ENCODE measurements around the gene ITIH2.
"Not testable (repeated sequence)": the region's sequence is repeated elsewhere in the genome, so short reads cannot be mapped to it uniquely, and the experiment has no call there.

The ITIH2 gene

DNA sequence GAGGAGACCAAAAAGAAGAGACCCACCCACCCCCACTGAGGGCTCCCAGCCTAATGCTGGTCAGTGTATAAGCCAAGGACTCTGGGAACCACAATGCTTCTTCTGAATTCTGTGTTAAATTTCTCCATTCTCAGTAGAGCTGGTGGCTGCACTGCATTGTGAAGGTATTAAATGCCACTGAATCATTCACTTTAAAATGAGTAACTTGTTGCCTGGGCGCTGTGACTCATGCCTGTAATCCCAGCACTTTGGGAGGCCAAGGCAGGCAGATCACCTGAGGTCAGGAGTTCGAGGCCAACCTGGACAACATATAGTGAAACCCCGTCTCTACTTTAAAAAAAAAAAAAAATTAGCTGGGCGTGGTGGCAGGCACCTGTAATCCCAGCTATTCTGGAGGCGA is 23.0 kb upstream of the ITIH2 start:
- DNase-seq (ENCODE audit: low spot score); H2BK120ac ChIP-seq (ENCODE audit: low read depth, low read length); H3K79me1 ChIP-seq (ENCODE audit: low read depth, low read length); H3K36me3 ChIP-seq (replicated peaks in 1 of 2; ENCODE audit: control insufficient read depth in 2 of 2, insufficient read depth in 2 of 2, low read length in 2 of 2); H3K4me2 ChIP-seq (ENCODE audit: insufficient read depth, low read length, poor library complexity, severe bottlenecking); H3K4ac ChIP-seq (ENCODE audit: low read length); H3K4me1 ChIP-seq (ENCODE audit: control insufficient read depth in 2 of 2, insufficient read depth in 1 of 2, low read depth in 1 of 2, low read length in 2 of 2); H2AK5ac ChIP-seq (ENCODE audit: low read depth, low read length); H2AFZ ChIP-seq (ENCODE audit: low read length); H2BK5ac ChIP-seq (ENCODE audit: low read length); H3K9me3 ChIP-seq (replicated peaks in 1 of 2; ENCODE audit: control insufficient read depth in 2 of 2, insufficient read depth in 1 of 2, low read depth in 1 of 2, low read length in 2 of 2); H3K9ac ChIP-seq (ENCODE audit: low read depth, low read length, poor library complexity); H2BK15ac ChIP-seq (ENCODE audit: low read length); H3K27ac ChIP-seq (replicated peaks; ENCODE audit: low read length); H3K4me3 ChIP-seq (ENCODE audit: low read length in 2 of 2); H3K23ac ChIP-seq (ENCODE audit: low read depth, low read length, poor library complexity); H2BK12ac ChIP-seq (ENCODE audit: low read length); H4K8ac ChIP-seq (ENCODE audit: low read depth, low read length); H3K27me3 ChIP-seq (ENCODE audit: control insufficient read depth in 3 of 3, insufficient read depth in 3 of 3, low read depth in 1 of 3, low read length in 3 of 3); H3K14ac ChIP-seq (ENCODE audit: low read length); H4K91ac ChIP-seq (ENCODE audit: low read depth, low read length, poor library complexity); H3K18ac ChIP-seq (ENCODE audit: low read length): not testable (repeated sequence)
- no CpG with 5 or more reads among the region's 5 CpGs for WGBS, 2 donors (ENCODE audit: extremely low coverage in 2 of 2, insufficient read length in 2 of 2, insufficient replicate concordance in 1 of 2)

- no peak overlapping the region for H2AK5ac ChIP-seq (ENCODE audit: low read depth, low read length)
- H2AFZ ChIP-seq (ENCODE audit: low read length), result no peak overlapping the region
- WGBS, 2 donors (ENCODE audit: extremely low coverage in 2 of 2, insufficient read length in 2 of 2, insufficient replicate concordance in 1 of 2), result no CpG with 5 or more reads among the region's 13 CpGs
- H3K4me2 ChIP-seq (ENCODE audit: insufficient read depth, low read length, poor library complexity, severe bottlenecking), result no peak overlapping the region
- no peak overlapping the region for H3K4ac ChIP-seq (ENCODE audit: low read length)
- no peak overlapping the region for H4K8ac ChIP-seq (ENCODE audit: low read depth, low read length)
- H2BK15ac ChIP-seq (ENCODE audit: low read length), result no peak overlapping the region
- peaks cover 0 to 5% (median 0%) of the 10 kb centered on the region in 3 experiments for H3K27me3 ChIP-seq (ENCODE audit: control insufficient read depth in 3 of 3, insufficient read depth in 3 of 3, low read depth in 1 of 3, low read length in 3 of 3)
- H2BK5ac ChIP-seq (ENCODE audit: low read length), result no peak overlapping the region
- H3K9me3 ChIP-seq (replicated peaks in 1 of 2; ENCODE audit: control insufficient read depth in 2 of 2, insufficient read depth in 1 of 2, low read depth in 1 of 2, low read length in 2 of 2), result peaks cover 0 to 2% of the 10 kb centered on the region in 2 donors
- H3K27ac ChIP-seq (replicated peaks; ENCODE audit: low read length), result no peak overlapping the region
- DNase-seq (ENCODE audit: low spot score), result no peak
- no peak overlapping the region for H2BK12ac ChIP-seq (ENCODE audit: low read length)
- H3K79me1 ChIP-seq (ENCODE audit: low read depth, low read length), result no peaks in the 10 kb centered on the region
- H3K14ac ChIP-seq (ENCODE audit: low read length), result no peak overlapping the region
- H3K4me3 ChIP-seq (ENCODE audit: low read length in 2 of 2), result no peak overlapping the region
- no peaks in the 10 kb centered on the region for H3K36me3 ChIP-seq (replicated peaks in 1 of 2; ENCODE audit: control insufficient read depth in 2 of 2, insufficient read depth in 2 of 2, low read length in 2 of 2)
- H3K4me1 ChIP-seq (ENCODE audit: control insufficient read depth in 2 of 2, insufficient read depth in 1 of 2, low read depth in 1 of 2, low read length in 2 of 2), result no peaks in the 10 kb centered on the region
- H2BK120ac ChIP-seq (ENCODE audit: low read depth, low read length), result no peak overlapping the region
- H4K91ac ChIP-seq (ENCODE audit: low read depth, low read length, poor library complexity), result no peak overlapping the region
- H3K9ac ChIP-seq (ENCODE audit: low read depth, low read length, poor library complexity), result no peak overlapping the region
- no peak overlapping the region for H3K23ac ChIP-seq (ENCODE audit: low read depth, low read length, poor library complexity)
- H3K18ac ChIP-seq (ENCODE audit: low read length), result no peak overlapping the region
Measured at GRCh38 chr10:7686351-7687171, 16.6 kb upstream of the ITIH2 start.

DNA sequence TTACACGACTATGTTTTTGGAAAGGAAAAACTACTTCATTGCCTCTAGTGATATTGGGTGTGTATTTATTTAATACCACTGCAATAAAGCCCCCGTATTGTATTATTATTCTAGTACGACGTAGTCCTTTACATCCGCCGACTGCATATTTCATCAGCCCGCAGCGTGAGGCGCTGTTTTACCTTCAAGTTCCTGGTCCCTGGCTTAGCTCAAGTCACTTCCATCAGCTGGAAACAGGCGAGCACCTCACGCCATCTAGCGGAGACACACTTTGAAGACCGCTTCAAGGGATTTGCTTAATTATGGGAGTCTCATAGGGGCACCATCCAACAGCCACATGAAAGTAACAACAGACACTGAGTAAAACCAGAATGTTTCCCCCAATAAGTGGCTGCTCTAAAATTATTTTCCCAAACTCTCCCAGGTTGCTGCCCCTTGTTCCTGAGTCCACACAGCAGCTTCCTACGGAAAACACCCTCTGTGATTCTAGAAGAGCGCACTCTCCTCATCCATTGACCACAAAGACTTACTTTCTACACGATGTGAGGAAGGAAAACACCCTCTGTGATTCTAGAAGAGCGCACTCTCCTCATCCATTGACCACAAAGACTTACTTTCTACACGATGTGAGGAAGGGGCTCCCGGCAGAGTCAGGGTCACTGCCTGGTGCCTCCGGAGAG is 15.7 kb upstream of the ITIH2 start:
- Histone ChIP-seq H3K27ac (replicated peaks; ENCODE audit: low read length) (no peak overlapping the region), H2AFZ (ENCODE audit: low read length) (no peak overlapping the region), H3K4me3 (ENCODE audit: low read length in 2 of 2) (no peak overlapping the region), H3K36me3 (replicated peaks in 1 of 2; ENCODE audit: control insufficient read depth in 2 of 2, insufficient read depth in 2 of 2, low read length in 2 of 2) (no peaks in the 10 kb centered on the region), H2BK120ac (ENCODE audit: low read depth, low read length) (no peak overlapping the region), H2BK5ac (ENCODE audit: low read length) (no peak overlapping the region), H2BK15ac (ENCODE audit: low read length) (no peak overlapping the region), H3K4me1 (ENCODE audit: control insufficient read depth in 2 of 2, insufficient read depth in 1 of 2, low read depth in 1 of 2, low read length in 2 of 2) (no peaks in the 10 kb centered on the region), H2BK12ac (ENCODE audit: low read length) (no peak overlapping the region), H4K8ac (ENCODE audit: low read depth, low read length) (no peak overlapping the region), H3K18ac (ENCODE audit: low read length) (no peak overlapping the region), H3K27me3 (ENCODE audit: control insufficient read depth in 3 of 3, insufficient read depth in 3 of 3, low read depth in 1 of 3, low read length in 3 of 3) (peaks cover 0 to 5% (median 0%) of the 10 kb centered on the region in 3 experiments), H3K4ac (ENCODE audit: low read length) (no peak overlapping the region), H3K14ac (ENCODE audit: low read length) (no peak overlapping the region), H3K79me1 (ENCODE audit: low read depth, low read length) (no peaks in the 10 kb centered on the region), H3K23ac (ENCODE audit: low read depth, low read length, poor library complexity) (no peak overlapping the region), H3K4me2 (ENCODE audit: insufficient read depth, low read length, poor library complexity, severe bottlenecking) (no peak overlapping the region), H2AK5ac (ENCODE audit: low read depth, low read length) (no peak overlapping the region), H3K9ac (ENCODE audit: low read depth, low read length, poor library complexity) (no peak overlapping the region), H4K91ac (ENCODE audit: low read depth, low read length, poor library complexity) (no peak overlapping the region), H3K9me3 (replicated peaks in 1 of 2; ENCODE audit: control insufficient read depth in 2 of 2, insufficient read depth in 1 of 2, low read depth in 1 of 2, low read length in 2 of 2) (peaks cover 0 to 2% of the 10 kb centered on the region in 2 donors)
- peak; percentile 79 for DNase-seq (ENCODE audit: low spot score)
- no CpG with 5 or more reads among the region's 20 CpGs for whole genome bisulfite sequencing, 2 donors (ENCODE audit: extremely low coverage in 2 of 2, insufficient read length in 2 of 2, insufficient replicate concordance in 1 of 2)

GRCh38 chr10:7689591-7689990 is 13.5 kb upstream of the ITIH2 start:
- no peak for DNase-seq (ENCODE audit: low spot score)
- H3K14ac ChIP-seq (ENCODE audit: low read length), result no peak overlapping the region
- H3K4me3 ChIP-seq (ENCODE audit: low read length in 2 of 2), result peak overlapping the region in 1 of 2 donors; percentile 3
- H2BK120ac ChIP-seq (ENCODE audit: low read depth, low read length), result no peak overlapping the region
- no peak overlapping the region for H3K9ac ChIP-seq (ENCODE audit: low read depth, low read length, poor library complexity)
- H3K27me3 ChIP-seq (ENCODE audit: control insufficient read depth in 3 of 3, insufficient read depth in 3 of 3, low read depth in 1 of 3, low read length in 3 of 3), result peaks cover 0 to 5% (median 0%) of the 10 kb centered on the region in 3 experiments
- peaks cover 0 to 3% of the 10 kb centered on the region in 2 donors for H3K9me3 ChIP-seq (replicated peaks in 1 of 2; ENCODE audit: control insufficient read depth in 2 of 2, insufficient read depth in 1 of 2, low read depth in 1 of 2, low read length in 2 of 2)
- H2AK5ac ChIP-seq (ENCODE audit: low read depth, low read length), result no peak overlapping the region
- no peak overlapping the region for H3K4ac ChIP-seq (ENCODE audit: low read length)
- H3K18ac ChIP-seq (ENCODE audit: low read length), result no peak overlapping the region
- H2BK12ac ChIP-seq (ENCODE audit: low read length), result no peak overlapping the region
- H3K23ac ChIP-seq (ENCODE audit: low read depth, low read length, poor library complexity), result no peak overlapping the region
- H4K8ac ChIP-seq (ENCODE audit: low read depth, low read length), result no peak overlapping the region
- H3K27ac ChIP-seq (replicated peaks; ENCODE audit: low read length), result no peak overlapping the region
- no peak overlapping the region for H2AFZ ChIP-seq (ENCODE audit: low read length)
- H2BK5ac ChIP-seq (ENCODE audit: low read length), result no peak overlapping the region
- no peaks in the 10 kb centered on the region for H3K79me1 ChIP-seq (ENCODE audit: low read depth, low read length)
- no peaks in the 10 kb centered on the region for H3K36me3 ChIP-seq (replicated peaks in 1 of 2; ENCODE audit: control insufficient read depth in 2 of 2, insufficient read depth in 2 of 2, low read length in 2 of 2)
- no peak overlapping the region for H4K91ac ChIP-seq (ENCODE audit: low read depth, low read length, poor library complexity)
- no peak overlapping the region for H2BK15ac ChIP-seq (ENCODE audit: low read length)
- no peaks in the 10 kb centered on the region for H3K4me1 ChIP-seq (ENCODE audit: control insufficient read depth in 2 of 2, insufficient read depth in 1 of 2, low read depth in 1 of 2, low read length in 2 of 2)
- H3K4me2 ChIP-seq (ENCODE audit: insufficient read depth, low read length, poor library complexity, severe bottlenecking), result no peak overlapping the region
